Measurements from ENCODE around the gene CBLIF.

CBLIF gene

DNA sequence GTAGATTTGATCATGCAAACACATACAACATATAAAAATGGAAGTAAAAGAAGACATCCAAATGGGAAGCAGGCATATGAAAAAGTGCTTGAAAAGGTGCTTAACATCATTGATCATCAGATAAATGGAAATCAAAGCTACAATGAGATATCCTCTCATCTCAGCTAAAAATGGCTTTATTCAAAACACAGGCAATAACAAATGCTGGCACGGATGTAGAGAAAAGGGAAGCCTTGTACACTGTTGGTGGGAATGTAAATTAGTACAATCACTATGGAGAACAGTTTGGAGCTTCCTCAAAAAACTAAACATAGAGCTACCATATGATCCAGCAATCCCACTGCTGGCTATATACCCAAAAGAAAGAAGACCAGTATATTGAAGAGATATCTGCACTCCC, 21.5 kb upstream of the CBLIF start:
- H3K27me3 Mint-ChIP-seq (ENCODE audit: low read depth, poor library complexity): peaks cover 5% of the 10 kb centered on the region
- no peaks in the 10 kb centered on the region for H3K36me3 Mint-ChIP-seq (ENCODE audit: low read depth)
- no peak for TF ChIP-seq CTCF (IDR thresholded peaks at IDR 0.05)
- no peaks in the 10 kb centered on the region for H3K4me1 Mint-ChIP-seq
- DNase-seq: no peak
- no peak overlapping the region for H3K4me3 Mint-ChIP-seq
- H3K9me3 Mint-ChIP-seq: peaks cover 17% of the 10 kb centered on the region
- H3K27ac Mint-ChIP-seq: no peak overlapping the region

- no peak within 1 kb of the TSS for H3K27ac Mint-ChIP-seq
- no peaks in the 10 kb centered on the region for H3K4me1 Mint-ChIP-seq
- H3K27me3 Mint-ChIP-seq (ENCODE audit: low read depth, poor library complexity): peaks cover 5% of the 10 kb centered on the region
- DNase-seq: no peak
- no peak within 1 kb of the TSS for H3K4me3 Mint-ChIP-seq
- TF ChIP-seq CTCF (IDR thresholded peaks at IDR 0.05): no peak
- peaks cover 13% of the 10 kb centered on the region for H3K9me3 Mint-ChIP-seq
- no peaks in the 10 kb centered on the region for H3K36me3 Mint-ChIP-seq (ENCODE audit: low read depth)
Measured at GRCh38 chr11:59866397-59866796, 21.1 kb upstream of the CBLIF start, which contains the start of gene TCN1. Gene TCN1, minus strand, starts transcription at chr11:59866487. Its CDS starts 17 bp downstream, at chr11:59866470.

DNA sequence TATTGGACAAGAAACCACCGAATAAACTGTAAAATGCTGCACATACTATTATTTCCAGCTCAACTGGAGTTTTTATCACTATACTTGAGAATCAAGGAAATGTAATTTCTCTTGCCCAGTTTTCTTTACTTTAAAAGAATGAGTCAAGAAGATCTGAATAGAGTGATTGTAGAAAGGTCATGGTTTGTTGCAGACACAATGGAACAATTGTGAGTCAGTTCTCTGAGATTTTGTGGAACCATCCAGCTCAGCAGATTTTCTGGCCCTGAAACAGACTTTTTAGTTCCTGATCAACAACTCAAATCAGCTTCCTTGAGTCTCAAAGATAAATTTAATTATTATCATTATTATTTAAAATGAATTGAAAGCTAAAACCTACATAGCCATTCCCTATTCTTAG, 19.7 kb upstream of the CBLIF start:
- Mint-ChIP-seq H3K4me1 (no peaks in the 10 kb centered on the region), H3K4me3 (no peak overlapping the region), H3K27me3 (ENCODE audit: low read depth, poor library complexity) (peaks cover 5% of the 10 kb centered on the region), H3K27ac (no peak overlapping the region), H3K36me3 (ENCODE audit: low read depth) (no peaks in the 10 kb centered on the region), H3K9me3 (peaks cover 2% of the 10 kb centered on the region)
- TF ChIP-seq CTCF (IDR thresholded peaks at IDR 0.05): no peak
- no peak for DNase-seq

DNA sequence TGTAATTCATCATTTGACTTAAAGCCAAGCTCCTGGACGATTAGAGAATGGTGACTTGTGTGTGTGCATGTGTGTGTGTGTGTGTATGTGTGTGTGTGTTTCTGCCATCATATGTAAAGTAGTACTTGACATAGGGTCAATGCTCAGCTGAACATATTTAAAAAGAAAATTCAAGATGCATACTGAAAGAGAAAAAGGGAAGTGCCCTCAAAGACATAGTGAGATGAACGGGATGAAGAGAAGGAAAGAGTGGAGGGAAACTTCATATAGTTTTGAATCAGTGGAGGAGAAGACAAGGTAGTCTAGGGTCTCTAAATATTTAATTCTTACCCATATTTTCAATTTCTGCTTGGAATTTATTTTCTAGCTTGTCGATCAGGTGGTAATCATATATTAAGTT, 17.0 kb upstream of the CBLIF start:
- Mint-ChIP-seq H3K27me3 (ENCODE audit: low read depth, poor library complexity) (peaks cover 5% of the 10 kb centered on the region), H3K4me1 (no peaks in the 10 kb centered on the region), H3K9me3 (no peaks in the 10 kb centered on the region), H3K4me3 (no peak overlapping the region), H3K27ac (no peak overlapping the region), H3K36me3 (ENCODE audit: low read depth) (no peaks in the 10 kb centered on the region)
- no peak for TF ChIP-seq CTCF (IDR thresholded peaks at IDR 0.05)
- DNase-seq: no peak

GRCh38 chr11:59859673-59860072, 14.4 kb upstream of the CBLIF start:
- H3K27me3 Mint-ChIP-seq (ENCODE audit: low read depth, poor library complexity): peaks cover 5% of the 10 kb centered on the region

More at GRCh38 chr11:59859673-59860072, 14.4 kb upstream of the CBLIF start:
- no peak overlapping the region for H3K4me3 Mint-ChIP-seq
- no peak overlapping the region for H3K27ac Mint-ChIP-seq
- no peaks in the 10 kb centered on the region for H3K9me3 Mint-ChIP-seq
- TF ChIP-seq CTCF (IDR thresholded peaks at IDR 0.05): no peak
- no peaks in the 10 kb centered on the region for H3K36me3 Mint-ChIP-seq (ENCODE audit: low read depth)
- no peaks in the 10 kb centered on the region for H3K4me1 Mint-ChIP-seq
- no peak for DNase-seq

Measured in nephron progenitor cell (in vitro differentiated cells).